H1 (cell line): ENCODE data around the gene NAV2. TPM values are rescaled to one million over a fixed set of nuclear protein-coding genes. Genes with fewer than 3 reads are reported as not detected.

Experiments used
- CEBPB ChIP-seq: IDR thresholded peaks from 2 replicates; pipeline ENCODE4 v1.6.1; 2012; ENCODE audit warnings: low read depth, low read length
- CHD7 ChIP-seq: fragments of 300-600 bp; sonication (generic); IDR thresholded peaks from 2 replicates; pipeline ENCODE4 v1.7.1; 2012; ENCODE audit warnings: low read length, moderate library complexity, mild to moderate bottlenecking, inconsistent platforms; ENCODE audit not compliant: insufficient replicate concordance
- MAX ChIP-seq: IDR thresholded peaks from 2 replicates; pipeline ENCODE4 v1.6.1; 2012; ENCODE audit warnings: inconsistent platforms
- POLR2AphosphoS5 ChIP-seq: IDR thresholded peaks from 2 replicates; pipeline ENCODE4 v1.6.1; 2011; ENCODE audit warnings: low read depth, low read length
- SAP30 ChIP-seq: fragments of 300-600 bp; sonication (generic); IDR thresholded peaks from 2 replicates; pipeline ENCODE4 v1.7.1; 2012; ENCODE audit warnings: low read length, moderate library complexity, mild to moderate bottlenecking, inconsistent platforms; ENCODE audit not compliant: insufficient read depth, insufficient replicate concordance
- SIX5 ChIP-seq: IDR thresholded peaks from 2 replicates; pipeline ENCODE4 v1.6.1; 2011; ENCODE audit warnings: mild to moderate bottlenecking, low read depth, low read length
- polyA plus RNA-seq, 7 experiments: library from polyadenylated mRNA; depleted of rRNA in 3 of 7; stranded (reverse) in 5 of 7; unstranded in 2 of 7; fragments of >200 nt in 5 of 7; fragments of 200-250 nt in 2 of 7; gene quantifications; 1 replicate in 5 of 7; 2 replicates in 1 of 7; 4 replicates in 1 of 7; pipeline versions ENCODE4 v1.2.1 to v1.2.3, GENCODE V29; 2011 to 2013; ENCODE audit warnings: missing spikeins in 2 of 7, mixed read lengths in 2 of 7
- total RNA-seq: library from RNA; stranded (reverse); fragmentation: NEBNext Ultra II Directional; extraction: Animal tissue kit (Norgen Biotek cat#: 25700); gene quantifications from 2 replicates; pipeline ENCODE4 v1.2.1, GENCODE V29; 2021
- TF ChIP-seq, protein P1 (sequence below): IDR thresholded peaks from 2 replicates; pipeline ENCODE4 v1.6.1; 2011; ENCODE audit warnings: low read length, improper control_type of control experiment

NAV2 gene
- total and polyA plus RNA-seq, 2 of the 8 experiments (the other 6 are each of a cell fraction or from before 2014, with no cell fraction given), result 35.6 to 73.6 TPM

DNA sequence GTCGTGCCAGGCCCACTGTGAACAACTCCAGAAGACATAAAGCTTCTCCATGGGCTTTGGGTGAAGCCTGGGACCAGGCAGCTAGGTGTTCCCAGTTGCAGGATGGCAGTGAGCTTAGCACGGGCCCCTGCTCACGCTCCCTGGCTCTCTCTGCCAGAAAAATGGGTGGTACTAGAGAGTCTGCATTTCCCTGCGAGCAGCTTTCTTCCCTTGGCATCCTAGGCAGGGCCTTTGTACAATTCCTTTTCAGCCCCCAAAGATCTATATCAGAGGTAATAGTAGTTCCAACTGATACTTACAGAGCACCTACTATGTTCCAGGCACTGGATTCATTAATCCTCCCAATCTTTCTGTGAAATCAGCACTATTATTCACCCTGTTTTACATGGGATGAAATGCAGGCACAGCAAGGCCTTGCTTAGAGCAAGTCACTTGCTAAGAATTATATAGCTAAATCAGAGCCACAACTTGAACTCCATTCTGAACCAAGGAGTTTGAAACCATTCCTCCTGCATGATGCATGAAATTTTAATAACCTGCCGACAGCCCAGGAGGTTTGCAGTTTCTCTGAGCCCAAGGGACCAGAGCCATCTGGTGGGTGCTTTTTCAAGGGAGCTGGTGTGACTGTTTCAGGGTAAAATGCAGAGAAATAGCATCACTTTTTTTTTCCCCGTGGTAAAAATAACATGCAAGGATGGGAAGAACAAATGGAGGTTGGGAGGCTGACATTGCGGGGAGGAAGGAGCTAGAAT lies 22.7 kb downstream of the NAV2 start (continued):
- TF ChIP-seq CHD7, result no peak
- no peak for TF ChIP-seq POLR2AphosphoS5
- TF ChIP-seq SIX5, result no peak
- TF ChIP-seq CEBPB, result no peak
- TF ChIP-seq SAP30, result no peak
- TF ChIP-seq, protein P1, sequence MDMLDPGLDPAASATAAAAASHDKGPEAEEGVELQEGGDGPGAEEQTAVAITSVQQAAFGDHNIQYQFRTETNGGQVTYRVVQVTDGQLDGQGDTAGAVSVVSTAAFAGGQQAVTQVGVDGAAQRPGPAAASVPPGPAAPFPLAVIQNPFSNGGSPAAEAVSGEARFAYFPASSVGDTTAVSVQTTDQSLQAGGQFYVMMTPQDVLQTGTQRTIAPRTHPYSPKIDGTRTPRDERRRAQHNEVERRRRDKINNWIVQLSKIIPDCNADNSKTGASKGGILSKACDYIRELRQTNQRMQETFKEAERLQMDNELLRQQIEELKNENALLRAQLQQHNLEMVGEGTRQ, result no peak
- TF ChIP-seq MAX, result no peak
